GM19324 (cell line): ENCODE data around the gene TRAK1.

Experiments
- ATAC-seq: cut with Tn5 transposase; IDR thresholded peaks from one replicate; pipeline ENCODE4 v1.9.1; 2021; ENCODE audit warnings: mild to moderate bottlenecking, moderate library complexity; ENCODE audit not compliant: unreplicated experiment, low FRiP score

TRAK1 gene

GRCh38 chr3:42226470-42227425, 135.6 kb downstream of the TRAK1 start:
- no peak for ATAC-seq

DNA sequence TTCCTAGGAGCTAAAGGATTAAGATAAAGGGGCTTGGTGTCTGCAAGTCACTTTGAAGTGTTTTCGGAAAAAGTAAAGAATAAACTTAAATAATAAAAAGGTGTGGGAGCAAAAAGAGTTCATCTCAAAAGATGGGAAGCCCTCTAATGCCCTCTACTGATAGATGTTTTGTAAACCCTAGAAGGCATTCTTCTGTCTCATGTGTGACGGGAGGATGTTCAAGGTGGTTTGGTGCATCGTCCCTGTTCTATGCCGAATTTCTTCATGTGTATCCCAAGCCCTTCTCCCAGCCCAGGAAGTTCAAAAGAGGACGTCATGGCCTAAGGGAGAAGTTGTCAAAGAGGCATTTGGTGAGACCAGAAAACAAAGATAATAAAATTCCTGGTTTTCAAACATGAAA, 137.6 kb downstream of the TRAK1 start:
- no peak for ATAC-seq

GRCh38 chr3:42229266-42229941, 138.2 kb downstream of the TRAK1 start:
- ATAC-seq, result no peak

DNA sequence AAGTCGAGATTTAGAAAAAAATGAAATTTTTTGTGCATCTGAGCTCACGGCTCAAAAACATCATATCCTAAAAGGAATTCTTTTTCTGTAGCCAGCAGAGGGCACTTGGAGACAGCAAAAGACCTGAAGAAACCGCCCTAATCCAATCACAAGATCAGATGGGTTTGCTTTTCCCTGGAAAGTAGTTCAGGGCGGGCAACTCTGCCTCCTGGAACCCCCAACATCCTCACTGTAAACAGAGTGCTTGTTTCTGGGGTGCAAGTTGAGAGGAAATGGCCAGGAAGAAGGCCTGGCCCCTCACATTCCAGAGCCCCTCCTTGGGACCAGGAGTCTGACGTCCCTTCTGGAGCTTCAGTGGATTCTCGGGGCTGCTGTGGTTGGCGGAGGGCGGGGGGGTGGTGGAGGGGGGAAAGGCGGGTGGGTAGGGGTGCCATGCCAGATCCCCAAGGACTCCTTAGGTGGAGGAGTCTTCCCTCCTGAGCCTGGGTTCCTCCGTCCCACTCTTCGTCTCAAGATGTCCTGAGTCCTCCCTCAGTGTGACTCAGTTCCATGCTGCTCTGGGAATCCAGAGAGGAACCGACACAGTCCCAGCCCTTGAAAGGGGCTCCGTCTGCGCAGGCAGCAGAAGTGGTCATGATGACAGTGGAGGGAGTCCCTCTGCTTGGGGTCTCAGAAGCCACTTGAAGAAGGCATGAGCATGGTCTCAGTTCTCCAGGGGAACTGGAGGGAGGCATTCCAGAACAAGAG, 139.0 kb downstream of the TRAK1 start:
- ATAC-seq, result no peak

DNA sequence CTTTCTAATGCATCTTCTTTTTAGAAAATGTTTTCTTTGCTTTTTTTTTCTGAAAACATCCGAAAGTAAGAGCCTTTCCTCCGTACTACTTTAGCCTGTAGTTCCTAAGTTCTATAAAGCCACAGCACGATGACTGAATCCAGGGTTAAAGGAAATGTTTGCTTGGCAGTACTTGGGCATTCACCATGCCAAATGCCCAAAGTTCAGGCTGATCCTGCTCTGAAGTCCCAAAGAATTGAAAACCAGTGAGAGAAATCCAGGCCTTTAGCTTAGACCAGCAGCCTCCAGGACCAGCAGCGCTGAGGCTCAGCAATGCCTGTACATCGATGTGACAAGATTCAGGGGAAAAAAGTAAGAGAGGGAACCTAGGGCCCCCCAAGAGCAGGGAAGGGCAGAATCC, 139.7 kb downstream of the TRAK1 start:
- no peak for ATAC-seq

DNA sequence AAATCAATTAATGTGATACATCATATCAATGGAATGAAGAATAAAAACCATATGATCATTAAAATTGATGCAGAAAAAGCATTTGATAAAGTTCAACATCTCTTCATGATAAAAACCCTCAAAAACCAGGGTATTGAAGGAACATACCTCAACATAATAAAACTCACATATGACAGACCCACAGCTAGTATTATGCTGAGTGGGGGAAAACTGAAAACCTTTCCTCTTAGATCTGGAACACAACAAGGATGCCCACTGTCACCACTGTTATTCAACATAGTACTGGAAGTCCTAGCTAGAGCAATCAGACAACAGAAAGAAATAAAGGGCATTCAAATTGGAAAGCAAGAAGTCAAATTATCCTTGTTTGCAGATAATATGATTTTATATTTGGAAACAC, 144.4 kb downstream of the TRAK1 start:
- ATAC-seq, result no peak

- no peak for ATAC-seq
Observed at GRCh38 chr3:42236611-42237010, 145.5 kb downstream of the TRAK1 start.

GRCh38 chr3:42246091-42246490, 154.9 kb downstream of the TRAK1 start:
- no peak for ATAC-seq

- peak; percentile 60 for ATAC-seq
Observed at GRCh38 chr3:42247576-42248027, 156.4 kb downstream of the TRAK1 start.

GRCh38 chr3:42250761-42251160, 159.6 kb downstream of the TRAK1 start:
- no peak for ATAC-seq

DNA sequence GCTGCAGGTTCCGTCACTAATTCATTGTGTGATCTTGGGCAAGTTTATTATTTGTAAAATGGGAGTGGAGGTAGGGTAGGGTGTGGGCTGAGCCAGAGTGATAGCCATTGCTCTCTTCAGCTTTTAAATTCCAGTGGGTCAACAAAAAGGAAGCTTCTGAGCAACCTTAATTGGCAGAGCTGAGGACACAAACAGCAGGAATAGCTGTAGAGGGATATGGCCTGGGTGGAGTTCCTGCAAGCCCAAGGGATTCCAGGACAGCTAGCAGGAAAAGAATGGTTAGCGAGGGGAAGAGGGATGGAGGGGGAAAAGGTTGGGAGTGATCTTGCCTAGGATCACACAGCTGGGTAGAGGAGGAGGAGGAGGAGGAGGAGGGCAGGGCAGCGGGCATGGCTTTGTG, 163.4 kb downstream of the TRAK1 start:
- ATAC-seq, result no peak

DNA sequence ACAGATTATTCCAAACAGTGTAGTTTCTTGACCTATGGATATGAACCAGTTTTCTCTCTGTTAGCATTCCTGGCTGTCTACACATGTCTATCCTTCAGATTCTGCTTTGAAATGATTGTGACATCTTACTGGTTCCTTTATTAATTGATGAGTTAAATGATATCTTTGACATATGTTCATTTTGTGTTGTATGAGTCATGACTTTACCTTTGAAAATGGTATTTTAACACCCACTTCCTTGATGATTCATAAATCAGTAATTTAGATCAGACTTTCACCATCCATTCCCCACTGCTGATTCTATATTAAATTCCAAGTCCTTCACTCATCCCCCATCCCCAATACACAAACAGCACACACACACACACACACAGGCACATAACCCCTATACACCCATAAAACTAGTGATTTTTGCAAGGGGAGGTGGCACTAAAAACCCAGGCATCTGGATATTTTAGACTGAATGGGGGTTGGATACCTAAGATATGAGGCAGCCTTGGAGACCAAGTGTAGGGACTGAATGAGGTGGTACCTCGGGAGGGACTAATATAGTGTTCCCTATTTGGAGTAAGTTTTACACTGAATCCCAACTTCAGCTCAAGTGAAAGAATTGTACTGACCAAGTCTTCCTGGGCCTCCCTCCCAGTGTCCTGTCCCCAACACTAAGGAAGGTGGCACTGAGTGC, 165.1 kb downstream of the TRAK1 start:
- no peak for ATAC-seq

- ATAC-seq, result no peak
Observed at GRCh38 chr3:42257007-42257406, 165.8 kb downstream of the TRAK1 start.

DNA sequence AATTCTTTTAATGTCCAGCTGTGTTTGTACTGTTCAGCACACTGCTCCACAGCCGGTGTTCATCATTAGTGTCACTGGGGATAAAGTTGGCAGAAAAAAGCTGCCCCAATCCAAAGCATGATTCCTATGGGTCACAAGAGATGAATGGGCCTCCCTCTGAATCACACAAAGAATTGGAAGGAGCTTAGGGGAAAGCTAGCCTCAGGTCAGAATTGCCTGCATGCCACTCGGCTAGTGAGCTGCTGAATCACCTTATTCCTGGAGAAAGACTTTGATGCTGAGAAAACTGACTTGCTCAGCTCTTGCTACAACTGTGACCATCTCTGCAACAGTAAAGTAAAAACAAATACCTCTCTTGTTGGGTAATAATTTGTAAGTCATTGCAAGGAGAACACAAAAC, 171.4 kb downstream of the TRAK1 start:
- ATAC-seq, result no peak

DNA sequence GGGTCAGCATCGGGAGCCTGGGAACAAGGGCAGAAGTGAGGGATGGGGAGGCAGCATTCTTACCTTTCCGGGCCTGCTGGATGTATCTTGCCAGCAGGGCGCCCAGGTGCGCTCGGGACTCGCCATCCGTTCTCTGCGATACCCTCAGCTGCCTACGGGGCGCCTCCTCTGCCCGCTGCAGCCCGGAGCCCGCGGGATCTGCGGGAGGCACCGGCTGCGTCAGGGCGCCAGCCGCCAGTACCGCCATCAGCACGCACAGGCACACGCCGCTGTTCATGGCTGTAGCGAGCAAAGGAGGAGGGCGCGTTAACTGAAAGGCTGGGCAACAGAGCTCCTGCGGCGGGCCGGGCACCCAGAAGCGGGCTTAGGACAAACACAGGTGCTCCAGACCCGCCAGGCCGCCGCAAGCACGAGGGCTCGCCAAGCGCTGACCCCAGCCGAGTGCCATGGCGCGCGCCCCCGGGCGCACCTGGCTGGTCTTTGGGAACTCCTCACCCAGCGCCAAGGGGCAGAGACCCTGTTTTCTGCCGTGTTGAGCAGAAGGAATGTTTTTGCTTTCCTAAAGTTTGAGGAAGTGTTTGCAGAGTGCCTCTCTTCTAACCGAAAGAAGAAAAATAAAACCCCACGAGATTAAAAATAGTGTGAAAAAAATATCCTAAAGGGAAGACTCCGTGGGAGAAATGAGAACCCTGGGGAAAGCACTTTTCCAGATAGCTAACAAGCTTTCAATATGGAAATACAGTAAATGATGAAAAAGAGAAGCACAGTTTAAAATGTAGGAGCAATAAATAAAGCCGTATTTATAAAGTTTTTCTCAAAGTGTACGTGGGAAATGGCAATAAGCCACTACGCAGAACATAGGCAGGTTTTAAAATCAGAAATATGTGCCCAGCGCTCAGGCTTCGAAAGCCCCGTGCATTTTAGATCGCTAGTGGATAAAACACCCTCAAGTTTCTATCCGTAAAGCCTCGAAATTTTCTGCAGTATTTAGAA, 172.5 kb downstream of the TRAK1 start:
- ATAC-seq, result no peak

GRCh38 chr3:42264399-42265058, 173.4 kb downstream of the TRAK1 start:
- no peak for ATAC-seq

DNA sequence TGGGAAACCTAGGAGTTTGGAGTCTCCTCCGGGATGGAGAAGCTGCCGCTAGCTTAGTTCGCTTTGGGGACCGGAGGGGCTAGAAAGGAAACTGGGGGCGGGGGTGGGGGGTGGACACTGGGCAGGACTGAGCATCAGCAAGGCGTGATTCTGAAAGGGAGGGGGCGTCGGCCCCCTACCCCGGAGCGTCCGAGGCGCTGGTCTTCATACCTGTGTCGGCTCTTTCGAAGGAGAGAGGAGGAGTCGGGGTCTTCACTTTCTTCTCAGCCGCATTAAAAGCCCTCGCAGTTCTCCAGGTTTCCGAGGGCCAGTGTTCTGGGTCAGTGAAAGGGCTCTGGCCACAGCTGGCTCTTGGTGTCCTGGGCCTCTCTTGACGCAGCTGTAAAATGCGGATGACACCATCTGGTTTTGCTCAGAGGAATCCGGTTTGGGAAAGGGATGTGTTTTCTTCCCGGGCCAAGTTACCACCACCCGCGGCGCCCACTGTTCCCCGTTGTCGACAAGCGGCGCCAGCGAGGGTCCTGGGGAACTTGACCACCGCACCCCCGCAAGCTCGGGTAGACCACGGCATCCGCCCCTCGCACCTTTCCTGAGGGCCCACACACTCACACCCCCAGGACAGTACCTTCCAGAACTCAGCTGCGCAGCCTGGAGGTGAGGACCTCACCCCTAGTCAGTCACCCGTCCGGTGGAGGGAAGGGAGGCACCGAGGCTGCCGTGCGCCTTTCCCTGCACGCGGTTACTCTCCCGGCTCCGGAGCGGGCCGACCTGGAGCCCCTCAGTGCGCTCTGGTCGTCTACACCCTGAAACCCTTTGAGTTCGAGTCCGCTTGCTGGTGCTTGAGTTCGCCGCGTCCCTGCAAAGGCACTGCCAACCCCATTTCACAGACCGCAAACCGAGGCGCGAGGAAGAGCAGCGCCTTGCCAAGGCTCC, 174.2 kb downstream of the TRAK1 start:
- no peak for ATAC-seq

DNA sequence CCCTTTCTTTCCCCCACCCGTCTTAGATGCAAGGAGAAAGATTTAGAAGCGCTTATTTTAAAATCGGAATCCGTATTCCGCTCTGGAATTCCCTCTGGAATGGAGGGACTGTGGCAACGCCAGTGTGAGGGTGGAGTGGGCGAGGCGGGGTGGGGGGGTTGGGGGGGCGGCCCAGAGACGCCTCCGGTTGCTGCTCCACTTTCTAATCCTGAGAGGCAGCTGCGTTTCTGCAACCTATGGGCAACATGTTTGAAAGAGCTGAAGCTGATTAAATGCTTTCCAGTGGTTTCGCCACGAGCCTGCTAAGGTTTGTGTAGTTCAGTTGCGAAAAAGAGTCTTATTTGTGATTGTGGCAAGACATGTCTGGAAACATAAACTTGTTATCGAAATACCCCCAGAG, 174.9 kb downstream of the TRAK1 start, which contains the start of gene CCK:
Gene CCK (minus strand): TSS at position 101 of the 400 bp plus-strand sequence. CDS start 2,555 bp downstream, outside the sequence.
- no peak for ATAC-seq
